NCI-H526 treated with DMSO at 0.1 percent for 48 hours (cell line): ENCODE results near the gene U2SURP.
A peak's percentile ranks its signal among the peaks of the same experiment; 100 is the strongest.
"Not testable (repeated sequence)": the region's sequence is repeated elsewhere in the genome, so short reads cannot be mapped to it uniquely, and the experiment has no call there.

Experiments
- DNase-seq: peaks from one replicate; lab custom pipeline; 2025; lab: John Stamatoyannopoulos, UW

The U2SURP gene

DNA sequence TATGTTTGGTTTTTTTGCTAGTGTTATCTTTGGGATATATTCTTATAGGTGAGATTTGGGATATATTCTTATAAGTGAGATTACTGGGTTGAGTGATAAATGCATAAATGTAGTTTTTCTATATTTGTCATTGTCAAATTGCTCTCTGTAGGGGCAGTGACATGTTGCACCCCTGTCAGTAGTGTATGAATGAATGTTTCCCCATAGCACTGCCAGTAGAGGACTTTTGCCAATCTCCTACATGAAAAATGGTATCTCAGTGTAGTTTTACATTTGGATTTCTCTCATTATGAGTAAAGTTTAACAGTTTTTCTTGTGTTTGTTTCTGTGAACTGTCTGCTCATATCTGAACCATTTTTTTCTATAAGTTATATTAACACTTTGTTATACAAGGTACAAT lies 13.6 kb downstream of the U2SURP start:
- DNase-seq = no peak

- DNase-seq = peak; percentile 2
Observed at GRCh38 chr3:143016321-143016972, 15.1 kb downstream of the U2SURP start.

DNA sequence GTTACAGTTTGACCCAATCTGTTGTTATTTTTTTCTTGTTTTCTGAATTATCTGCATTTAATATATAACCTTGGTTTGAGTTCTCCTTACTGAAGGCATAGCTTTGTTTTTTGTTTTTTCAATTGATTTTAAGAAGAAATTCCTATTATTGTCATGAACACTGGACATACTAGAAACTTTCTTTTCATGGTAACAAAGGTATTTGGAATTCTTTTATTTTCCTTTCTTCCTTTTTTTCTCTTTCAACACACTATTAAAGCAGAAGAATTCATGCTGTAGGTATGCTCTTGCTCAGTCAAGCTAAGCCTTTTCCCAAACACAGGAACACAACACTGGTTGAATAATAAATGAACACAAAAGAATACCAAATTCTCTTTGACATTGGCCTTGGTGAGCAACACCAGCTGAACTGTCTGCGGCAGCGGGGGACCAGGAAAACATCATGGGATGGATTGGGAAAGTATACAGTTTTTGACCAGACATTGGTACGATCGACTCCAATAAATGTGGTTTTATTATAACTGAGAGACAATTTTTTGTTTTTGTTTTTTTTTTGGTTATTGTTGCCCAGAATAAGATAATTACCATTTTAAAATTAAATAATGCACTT lies 23.1 kb downstream of the U2SURP start:
- no peak for DNase-seq

- DNase-seq = no peak
Observed at GRCh38 chr3:143031327-143031726, 30.0 kb downstream of the U2SURP start.

- not testable (repeated sequence) for DNase-seq
Observed at GRCh38 chr3:143031796-143032387, 30.5 kb downstream of the U2SURP start.

DNA sequence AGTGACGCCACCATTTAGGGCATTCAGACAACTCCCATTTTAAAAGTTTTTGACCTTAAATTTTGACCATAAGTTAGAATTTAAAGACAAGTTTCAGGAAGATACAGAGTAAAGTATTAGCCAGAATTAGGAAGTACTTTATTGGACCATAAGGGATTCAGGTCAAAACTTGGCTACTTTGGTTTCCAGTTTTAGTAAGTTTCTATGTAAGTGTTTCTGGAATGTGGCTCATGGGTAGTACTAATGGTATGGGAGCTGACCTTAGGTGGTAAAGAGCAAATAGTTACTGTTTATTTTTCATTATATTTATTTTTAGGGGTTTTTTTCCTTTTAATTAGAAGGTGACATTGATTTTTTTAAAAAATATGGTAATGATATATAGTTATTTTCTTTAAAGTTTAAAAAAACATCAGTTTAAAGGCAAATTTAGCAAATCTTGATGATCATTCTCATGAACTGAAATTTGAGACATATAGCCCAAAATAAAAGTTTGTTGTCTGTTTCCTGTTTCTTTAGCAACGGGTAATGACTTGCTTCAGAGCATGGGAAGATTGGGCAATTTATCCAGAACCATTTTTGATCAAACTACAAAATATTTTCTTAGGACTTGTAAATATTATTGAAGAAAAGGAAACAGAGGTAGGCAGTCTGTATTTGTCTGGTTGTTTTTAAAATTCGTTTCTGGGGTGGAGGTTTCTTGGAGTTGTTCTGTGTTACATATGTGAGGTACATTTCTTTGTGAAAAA lies 34.3 kb downstream of the U2SURP start:
- DNase-seq = no peak

GRCh38 chr3:143036557-143036956 lies 35.2 kb downstream of the U2SURP start:
- DNase-seq = no peak

DNA sequence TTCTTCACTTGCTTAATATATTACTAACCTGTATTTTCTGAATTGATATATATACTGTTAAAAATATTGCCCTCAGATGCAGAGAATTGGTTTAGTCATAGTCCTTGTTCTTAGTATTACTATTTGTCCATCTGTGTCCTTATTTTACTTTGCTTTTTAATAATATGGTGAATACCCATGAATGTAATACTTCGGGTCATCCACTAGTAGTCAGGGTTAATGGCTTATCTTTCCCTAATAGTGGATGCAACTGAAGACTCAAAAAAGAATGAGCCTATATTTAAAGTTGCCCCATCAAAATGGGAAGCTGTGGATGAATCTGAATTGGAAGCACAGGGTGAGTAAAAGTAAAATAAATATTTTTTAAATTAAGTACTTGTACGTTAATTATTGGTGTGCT lies 36.5 kb downstream of the U2SURP start:
- DNase-seq = no peak

GRCh38 chr3:143040261-143040879 lies 39.0 kb downstream of the U2SURP start:
- peak; percentile 38 for DNase-seq

- DNase-seq = no peak
Observed at GRCh38 chr3:143041903-143042302, 40.5 kb downstream of the U2SURP start.

- no peak for DNase-seq
Observed at GRCh38 chr3:143045639-143046038, 44.3 kb downstream of the U2SURP start.

DNA sequence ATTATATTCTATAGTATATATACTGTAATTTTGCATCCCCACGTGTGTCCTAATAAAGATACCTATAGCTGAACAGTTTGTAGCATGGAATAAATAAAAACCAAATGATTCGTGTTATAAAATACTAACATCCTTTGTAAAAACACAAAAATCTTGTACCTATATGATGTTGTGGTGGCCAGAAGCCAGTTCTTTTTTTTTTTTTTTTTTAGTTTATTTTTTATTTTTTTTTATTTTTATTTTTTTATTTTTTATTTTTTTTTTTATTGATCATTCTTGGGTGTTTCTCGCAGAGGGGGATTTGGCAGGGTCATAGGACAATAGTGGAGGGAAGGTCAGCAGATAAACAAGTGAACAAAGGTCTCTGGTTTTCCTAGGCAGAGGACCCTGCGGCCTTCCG lies 44.7 kb downstream of the U2SURP start:
- DNase-seq = not testable (repeated sequence)

GRCh38 chr3:143054011-143054410 lies 52.6 kb downstream of the U2SURP start:
- no peak for DNase-seq

GRCh38 chr3:143056372-143056771 lies 55.0 kb downstream of the U2SURP start:
- no peak for DNase-seq

DNA sequence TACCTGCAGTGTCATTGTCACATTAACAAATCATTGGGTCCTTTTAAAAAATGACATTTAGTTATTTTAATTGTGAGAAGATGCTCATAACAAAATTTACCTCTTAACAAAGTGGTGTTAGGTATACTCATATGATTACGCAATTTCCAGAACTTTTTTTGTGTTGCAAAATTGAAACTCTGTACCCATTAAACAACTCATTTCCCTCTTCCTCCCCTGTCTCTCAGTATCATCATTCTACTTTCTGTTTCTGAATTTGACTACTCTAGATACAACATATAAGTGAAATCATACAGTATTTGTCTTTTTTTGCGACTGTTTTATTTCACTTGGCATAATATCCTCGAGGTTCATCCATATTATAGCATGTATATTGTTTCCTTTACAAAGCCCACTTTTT lies 59.5 kb downstream of the U2SURP start:
- no peak for DNase-seq

DNA sequence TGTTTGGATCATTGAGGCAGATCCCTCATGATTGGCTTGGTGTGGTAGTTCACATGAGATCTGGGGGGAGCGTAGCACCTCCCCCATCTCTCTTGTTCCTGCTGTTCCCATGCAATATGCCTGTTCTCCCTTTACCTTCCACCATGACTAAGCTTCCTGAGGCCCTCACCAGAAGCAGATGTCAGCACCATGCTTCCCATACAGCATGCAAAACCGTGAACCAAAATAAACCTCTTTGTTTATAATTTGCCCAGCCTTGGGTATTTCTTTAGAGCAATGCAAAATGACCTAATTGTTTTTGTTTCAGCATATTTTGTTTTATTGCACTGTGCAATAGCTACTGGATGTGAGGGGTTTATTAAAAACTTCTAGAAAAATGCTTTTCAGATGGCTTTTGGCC lies 61.6 kb downstream of the U2SURP start:
- DNase-seq = no peak

- no peak for DNase-seq
Observed at GRCh38 chr3:143064777-143065176, 63.4 kb downstream of the U2SURP start.

DNA sequence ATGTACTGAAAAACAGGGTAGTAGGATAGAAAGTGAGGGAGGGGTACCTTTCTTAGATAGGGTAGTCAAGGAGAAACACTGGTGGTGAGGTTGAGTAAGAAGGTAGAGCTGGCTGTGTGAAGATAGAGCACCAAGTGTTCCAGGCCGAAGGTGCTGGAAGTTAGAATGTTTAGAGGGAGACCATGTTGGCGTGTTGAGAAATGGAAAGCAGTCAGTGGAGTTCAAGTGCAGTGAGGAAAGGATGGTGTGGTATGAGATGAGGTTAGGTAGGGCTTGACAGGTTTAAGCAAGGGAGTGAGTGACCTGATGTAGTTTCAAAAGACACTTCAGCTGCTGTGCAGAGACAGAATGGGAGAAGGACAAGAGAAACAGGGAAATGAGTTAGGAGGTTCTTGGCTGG lies 64.0 kb downstream of the U2SURP start:
- DNase-seq = no peak

GRCh38 chr3:143066033-143066432 lies 64.7 kb downstream of the U2SURP start:
- DNase-seq = no peak

DNA sequence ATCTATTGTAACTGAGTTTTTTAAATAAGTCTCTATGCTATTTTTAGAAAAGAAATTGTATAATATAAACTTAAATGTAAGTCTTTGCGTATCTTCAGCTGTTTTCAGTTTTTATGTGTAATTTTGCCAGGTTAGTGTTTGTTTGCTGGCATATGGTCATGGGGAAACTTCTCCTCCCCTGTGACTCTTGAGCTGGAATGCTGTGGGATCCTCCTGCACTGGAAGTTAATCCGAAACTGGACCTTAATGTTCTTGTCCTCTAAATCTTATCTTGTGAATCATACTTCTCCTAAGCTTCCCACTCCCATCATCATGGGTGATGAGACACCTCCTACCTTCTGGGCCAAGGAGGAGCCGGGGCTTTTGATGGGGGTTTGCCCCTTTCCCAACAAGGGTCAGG lies 65.8 kb downstream of the U2SURP start:
- DNase-seq = no peak

DNA sequence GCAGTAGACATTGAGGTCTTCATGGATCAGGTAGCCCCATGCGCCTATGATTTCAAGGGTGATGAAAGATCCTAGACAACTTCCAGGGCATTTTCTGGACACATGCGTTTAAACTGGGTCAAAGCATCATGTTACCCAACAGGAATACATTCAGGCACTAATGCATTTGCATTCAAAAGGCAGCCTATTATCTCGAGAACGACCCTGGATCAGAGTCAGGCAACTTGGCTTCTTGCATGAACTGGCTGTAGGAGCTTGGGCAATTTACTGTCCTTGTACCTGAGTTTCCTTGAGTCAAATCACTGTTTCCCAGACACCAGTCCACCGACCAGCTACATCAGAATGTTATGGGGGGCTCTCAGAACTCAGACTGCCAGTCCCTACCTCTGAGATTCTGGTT lies 66.7 kb downstream of the U2SURP start:
- DNase-seq = no peak

- no peak for DNase-seq
Observed at GRCh38 chr3:143070977-143071551, 69.7 kb downstream of the U2SURP start.
